Stimulated activated CD4-positive, alpha-beta T cell treated with anti-CD3 and anti-CD28 coated beads, Interleukin-1b, Interleukin-23, amount 100 ng/mL, for 48 hours (primary cell): ENCODE results near the gene SLC22A7.

Experiments used
- DNase-seq: peaks from one replicate; pipeline ENCODE4 v3.0.0-alpha.2; 2020

Gene SLC22A7, protein sequence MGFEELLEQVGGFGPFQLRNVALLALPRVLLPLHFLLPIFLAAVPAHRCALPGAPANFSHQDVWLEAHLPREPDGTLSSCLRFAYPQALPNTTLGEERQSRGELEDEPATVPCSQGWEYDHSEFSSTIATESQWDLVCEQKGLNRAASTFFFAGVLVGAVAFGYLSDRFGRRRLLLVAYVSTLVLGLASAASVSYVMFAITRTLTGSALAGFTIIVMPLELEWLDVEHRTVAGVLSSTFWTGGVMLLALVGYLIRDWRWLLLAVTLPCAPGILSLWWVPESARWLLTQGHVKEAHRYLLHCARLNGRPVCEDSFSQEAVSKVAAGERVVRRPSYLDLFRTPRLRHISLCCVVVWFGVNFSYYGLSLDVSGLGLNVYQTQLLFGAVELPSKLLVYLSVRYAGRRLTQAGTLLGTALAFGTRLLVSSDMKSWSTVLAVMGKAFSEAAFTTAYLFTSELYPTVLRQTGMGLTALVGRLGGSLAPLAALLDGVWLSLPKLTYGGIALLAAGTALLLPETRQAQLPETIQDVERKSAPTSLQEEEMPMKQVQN

GRCh38 chr6:43297644-43298564 lies at the start of gene SLC22A7:
SLC22A7 (plus strand) TSS chr6:43298260; CDS start chr6:43298359, 99 bp downstream.
- DNase-seq = no peak

- no peak for DNase-seq
Observed at GRCh38 chr6:43248791-43249190, 49.3 kb upstream of the SLC22A7 start.

DNA sequence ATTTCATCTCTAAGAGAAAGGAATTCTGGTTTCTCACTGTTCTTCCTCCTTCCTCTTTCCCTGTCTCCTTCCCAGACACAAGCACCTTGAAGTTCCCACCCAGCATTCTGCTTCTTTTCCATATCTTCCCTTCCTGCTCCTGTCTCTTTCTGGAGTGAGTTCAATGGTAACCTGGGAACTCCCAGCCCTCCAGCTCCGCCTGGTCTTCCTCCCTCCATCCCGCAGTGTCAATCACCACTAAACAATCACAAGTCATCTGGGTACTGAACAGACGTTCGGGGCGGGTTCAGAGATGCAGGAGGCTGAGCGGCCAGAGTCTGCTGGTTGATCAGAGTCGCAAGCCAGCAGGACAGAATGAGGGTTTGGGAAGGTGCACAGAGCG lies 47.1 kb upstream of the SLC22A7 start:
- DNase-seq = no peak

- DNase-seq = no peak
Observed at GRCh38 chr6:43253401-43253800, 44.7 kb upstream of the SLC22A7 start.

DNA sequence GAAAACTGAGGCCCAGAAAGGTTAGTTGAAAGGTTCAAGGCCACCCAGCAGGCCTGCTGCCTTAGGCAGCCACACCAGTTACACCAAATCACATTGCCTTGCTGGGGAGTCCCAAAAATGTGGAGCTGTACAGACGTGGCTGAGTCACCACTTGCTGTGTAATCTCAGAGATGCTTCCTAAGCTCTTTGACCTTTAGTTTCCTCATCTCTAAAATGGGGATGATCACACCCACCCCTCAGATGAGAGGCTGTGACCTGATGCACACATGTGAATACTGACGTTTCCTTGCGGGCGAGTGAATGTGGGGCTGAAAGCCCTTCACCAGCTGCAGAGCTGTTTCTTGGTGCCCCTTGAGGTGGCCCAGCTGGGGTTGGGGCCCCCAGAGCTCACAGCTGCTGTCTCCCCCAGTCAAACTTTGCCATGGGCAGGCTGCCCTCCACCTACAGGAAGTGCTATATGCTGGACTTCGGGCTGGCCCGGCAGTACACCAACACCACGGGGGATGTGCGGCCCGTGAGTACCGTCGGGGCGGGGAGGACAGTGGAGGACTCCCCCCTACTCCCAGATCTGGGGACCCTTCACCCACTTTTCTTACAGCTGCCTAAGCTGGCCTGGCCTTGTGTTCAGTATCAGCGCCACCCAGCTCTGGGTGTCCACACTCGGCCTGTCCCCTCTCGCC lies 43.8 kb upstream of the SLC22A7 start:
- DNase-seq = peak; percentile 41

- DNase-seq = no peak
Observed at GRCh38 chr6:43254846-43255245, 43.2 kb upstream of the SLC22A7 start.

DNA sequence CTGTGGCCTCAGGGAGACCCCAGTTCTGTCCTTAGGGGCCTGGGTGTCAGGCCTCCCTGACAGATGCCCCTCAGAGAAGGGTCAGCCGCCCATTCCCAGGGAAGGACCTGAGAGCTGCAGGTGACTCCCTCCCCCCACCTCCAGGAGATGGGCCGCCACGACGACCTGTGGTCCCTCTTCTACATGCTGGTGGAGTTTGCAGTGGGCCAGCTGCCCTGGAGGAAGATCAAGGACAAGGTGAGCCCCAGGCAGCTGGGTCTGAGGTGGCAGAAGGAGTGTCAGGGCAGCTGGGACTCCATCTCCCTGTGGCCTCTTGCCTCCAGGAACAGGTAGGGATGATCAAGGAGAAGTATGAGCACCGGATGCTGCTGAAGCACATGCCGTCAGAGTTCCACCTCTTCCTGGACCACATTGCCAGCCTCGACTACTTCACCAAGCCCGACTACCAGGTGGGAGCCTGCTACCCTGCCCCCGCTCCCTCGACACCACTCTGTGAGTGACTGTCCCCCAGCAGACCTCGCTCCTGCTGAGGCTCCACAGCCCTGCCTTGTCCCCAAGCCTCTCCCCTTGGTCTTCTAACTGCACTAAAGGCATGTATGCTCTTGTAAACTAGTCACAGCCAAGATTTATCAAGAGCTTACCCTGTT lies 42.5 kb upstream of the SLC22A7 start:
- DNase-seq = no peak

GRCh38 chr6:43256670-43257366 lies 41.2 kb upstream of the SLC22A7 start:
- no peak for DNase-seq

DNA sequence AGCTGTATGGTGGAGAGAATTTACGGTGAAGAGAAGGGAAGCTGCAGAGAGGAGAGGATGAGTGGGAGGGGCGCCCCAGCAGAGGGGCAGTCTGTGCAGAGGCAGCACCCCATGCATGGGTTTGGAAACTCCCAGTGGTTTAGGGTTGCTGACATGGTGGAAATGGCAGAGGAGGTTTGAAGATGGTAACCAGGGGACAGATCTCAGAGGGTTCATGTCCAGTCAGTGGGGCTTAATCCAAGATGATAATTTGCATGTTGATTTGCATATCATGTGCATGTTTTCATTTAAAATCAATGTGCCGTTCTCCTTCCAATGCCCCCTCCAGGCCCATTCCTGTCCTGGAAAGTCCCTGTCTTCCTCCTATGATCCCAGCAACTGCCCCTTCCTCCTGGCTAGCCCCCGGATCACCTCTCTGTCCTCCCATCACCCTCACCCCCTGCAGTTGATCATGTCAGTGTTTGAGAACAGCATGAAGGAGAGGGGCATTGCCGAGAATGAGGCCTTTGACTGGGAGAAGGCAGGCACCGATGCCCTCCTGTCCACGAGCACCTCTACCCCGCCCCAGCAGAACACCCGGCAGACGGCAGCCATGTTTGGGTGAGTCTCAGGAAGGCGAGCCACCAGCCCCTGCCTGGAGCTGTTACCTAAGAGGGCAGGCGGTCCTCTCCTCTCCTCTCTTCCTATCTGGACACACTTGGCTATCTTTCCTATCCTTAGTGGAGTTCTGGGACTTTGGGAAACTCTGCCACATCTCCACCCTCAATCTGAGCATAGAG lies 40.5 kb upstream of the SLC22A7 start:
- no peak for DNase-seq

DNA sequence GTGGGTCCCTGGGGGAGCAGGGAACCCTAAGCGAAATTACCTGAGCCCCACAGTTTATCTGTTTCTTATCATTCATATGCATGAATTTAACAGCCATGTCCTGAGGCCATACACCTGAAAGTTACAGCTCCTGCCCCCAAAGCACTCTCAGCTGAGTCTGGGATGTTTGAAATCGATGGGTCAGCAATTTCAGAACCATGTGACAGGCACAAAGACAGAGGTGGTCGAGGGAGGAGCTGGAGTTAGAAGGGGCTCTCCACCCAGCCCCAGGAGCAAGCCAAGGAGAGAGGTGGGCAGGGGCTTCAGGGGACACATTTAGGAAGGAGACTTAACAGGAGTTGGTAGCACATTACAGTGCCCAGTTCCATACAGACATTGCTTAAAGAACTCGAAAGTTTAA lies 39.9 kb upstream of the SLC22A7 start:
- no peak for DNase-seq

DNA sequence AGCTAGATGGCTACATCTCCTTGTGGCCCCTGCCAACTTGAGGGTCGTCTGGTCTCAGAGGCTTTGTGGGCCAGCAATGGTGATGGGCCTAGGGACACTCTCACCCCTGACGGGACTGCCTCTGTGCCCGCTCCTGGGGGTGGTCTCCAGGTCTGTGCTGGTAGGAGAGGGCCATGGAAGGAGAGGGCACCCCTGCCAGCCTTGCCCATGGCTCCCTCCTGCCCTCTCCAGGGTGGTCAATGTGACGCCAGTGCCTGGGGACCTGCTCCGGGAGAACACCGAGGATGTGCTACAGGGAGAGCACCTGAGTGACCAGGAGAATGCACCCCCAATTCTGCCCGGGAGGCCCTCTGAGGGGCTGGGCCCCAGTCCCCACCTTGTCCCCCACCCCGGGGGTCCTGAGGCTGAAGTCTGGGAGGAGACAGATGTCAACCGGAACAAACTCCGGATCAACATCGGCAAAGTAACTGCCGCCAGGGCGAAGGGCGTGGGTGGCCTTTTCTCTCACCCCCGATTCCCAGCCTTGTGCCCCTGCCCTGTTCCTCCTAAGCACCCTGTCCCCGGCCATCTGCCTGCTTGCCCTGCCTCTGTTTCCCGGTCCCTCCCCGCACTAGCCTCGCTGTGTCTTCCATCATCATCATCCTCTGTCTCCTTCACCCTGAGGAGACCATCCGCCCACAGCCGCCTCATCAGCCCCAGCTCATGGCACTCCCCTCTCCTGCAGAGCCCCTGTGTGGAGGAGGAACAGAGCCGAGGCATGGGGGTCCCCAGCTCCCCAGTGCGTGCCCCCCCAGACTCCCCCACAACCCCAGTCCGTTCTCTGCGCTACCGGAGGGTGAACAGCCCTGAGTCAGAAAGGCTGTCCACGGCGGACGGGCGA lies 39.0 kb upstream of the SLC22A7 start:
- no peak for DNase-seq

GRCh38 chr6:43260791-43261190 lies 37.3 kb upstream of the SLC22A7 start:
- no peak for DNase-seq

GRCh38 chr6:43261198-43261597 lies 36.9 kb upstream of the SLC22A7 start:
- no peak for DNase-seq

DNA sequence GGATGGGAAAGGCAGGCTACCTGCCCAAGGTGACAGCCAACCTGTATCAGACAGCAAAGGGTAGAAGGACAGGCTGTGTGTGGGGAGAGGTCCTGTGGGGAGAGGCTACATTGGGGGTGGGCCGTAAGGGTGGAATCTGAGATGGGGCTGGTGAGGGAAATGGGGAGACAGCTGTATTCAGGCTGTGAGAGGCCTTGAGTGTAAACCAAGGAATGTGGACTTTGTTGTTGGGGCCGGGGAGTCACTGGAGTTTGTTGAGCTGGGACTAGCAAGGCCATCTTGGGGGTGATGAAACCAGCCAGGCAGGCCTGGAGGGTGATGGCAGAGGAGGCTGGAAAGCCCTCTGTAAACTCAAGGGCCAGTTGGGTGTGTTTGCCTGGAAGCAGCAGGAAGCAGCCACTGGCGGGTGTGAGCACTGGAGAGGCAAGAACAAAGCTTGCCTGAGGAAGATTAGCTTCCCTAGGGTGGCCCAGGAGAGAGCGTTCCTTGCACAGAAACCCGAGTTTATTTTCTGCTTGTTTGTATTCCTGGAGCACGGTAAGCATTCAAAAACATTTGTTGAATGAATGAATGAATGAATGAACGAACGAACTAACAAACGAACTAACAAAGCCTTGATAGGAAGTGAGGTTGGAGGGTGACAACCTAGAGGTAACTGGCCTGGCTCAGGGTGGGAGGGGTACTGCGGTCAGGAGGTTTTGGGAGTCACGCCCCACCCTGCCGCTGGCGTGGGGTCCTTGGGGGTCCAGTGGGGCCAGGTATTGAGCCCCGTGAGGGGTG lies 35.9 kb upstream of the SLC22A7 start:
- no peak for DNase-seq

GRCh38 chr6:43262780-43263313 lies 35.2 kb upstream of the SLC22A7 start:
- no peak for DNase-seq

DNA sequence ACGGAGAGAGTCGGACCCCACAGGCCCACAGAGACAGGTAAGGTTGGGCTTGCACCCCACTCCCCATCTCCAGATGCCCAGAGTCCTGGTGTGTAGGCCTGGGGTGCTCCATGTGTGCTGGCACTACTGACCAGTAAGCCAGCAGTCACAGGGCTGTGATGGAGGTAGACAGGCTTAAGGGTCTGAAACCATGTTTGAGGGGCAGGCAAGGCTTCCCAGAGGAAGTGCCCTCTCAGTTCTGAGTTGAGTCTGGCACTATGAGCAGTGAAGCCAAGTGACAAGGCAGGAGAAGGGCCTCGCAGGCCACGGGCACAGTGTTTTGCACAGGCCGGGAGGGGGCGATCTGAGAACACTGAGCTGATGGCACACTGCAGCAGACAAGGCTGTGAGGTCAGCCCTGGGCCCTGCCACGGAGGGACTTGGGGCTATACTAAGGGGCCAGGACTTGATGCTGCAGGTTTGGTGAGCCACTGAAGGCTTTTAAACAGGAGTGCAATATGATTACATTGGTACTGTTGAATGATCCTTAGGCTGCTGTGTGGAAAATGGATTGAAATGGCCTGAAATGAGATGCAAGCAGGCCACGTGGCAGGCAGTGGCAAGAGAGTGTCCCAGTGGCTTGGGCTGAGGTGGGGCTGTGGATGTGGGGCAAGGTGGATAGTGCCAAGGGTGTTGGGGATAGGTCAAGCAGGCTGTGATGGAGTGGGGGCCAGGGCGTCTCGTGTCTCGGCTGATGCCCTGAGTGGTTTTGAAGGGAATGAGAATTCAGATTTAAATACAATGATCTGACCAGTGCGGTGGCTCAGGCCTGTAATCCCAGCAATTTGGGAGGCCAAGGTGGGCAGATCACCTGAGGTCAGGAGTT lies 34.5 kb upstream of the SLC22A7 start:
- DNase-seq = peak; percentile 80

DNA sequence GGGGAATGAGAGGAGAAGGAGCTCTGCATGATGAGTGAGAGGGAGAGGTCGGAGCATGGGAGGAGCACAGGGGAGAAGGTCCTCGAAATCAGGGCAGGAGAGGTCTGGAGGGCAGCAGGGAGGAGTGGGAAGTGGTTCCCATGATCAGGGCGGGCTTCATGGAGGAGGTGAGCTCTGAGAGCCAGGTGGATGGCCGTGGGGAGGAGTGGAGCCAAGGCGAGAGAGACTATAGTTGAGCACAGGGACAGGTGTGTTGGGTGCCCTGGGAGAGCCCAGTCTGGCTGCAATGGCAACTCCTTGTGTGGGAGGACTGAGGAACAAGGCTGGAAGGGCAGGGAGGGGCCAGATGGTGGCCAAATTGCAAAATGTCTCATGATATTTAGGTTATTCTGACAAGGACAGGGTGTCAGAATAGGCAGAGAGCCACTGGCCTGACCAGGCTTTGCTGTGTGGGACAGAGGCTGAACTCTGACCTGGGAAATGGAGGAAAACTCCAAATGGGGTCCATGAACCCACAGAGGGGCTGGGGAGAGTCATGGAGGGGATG lies 33.4 kb upstream of the SLC22A7 start:
- no peak for DNase-seq

GRCh38 chr6:43265564-43265963 lies 32.5 kb upstream of the SLC22A7 start:
- no peak for DNase-seq
